HepG2 (cell line): ENCODE results near the gene ZIC2. TPM values are rescaled to one million over a fixed set of nuclear protein-coding genes. Genes with fewer than 3 reads are reported as not detected.
"Not testable (repeated sequence)": the region's sequence is repeated elsewhere in the genome, so short reads cannot be mapped to it uniquely, and the experiment has no call there.

Experiments used
- ATAC-seq: fragments of 200-7000 bp; cut with Tn5 transposase; 3 replicates; pipeline ENCODE4 v1.9.1; 2020; ENCODE audit warnings: mild to moderate bottlenecking, moderate library complexity
- BruUV-seq: library from RNA; stranded (reverse); fragments of 400-500 nt; replicated peaks from 2 replicates; lab custom pipeline; 2021; lab: Mats Ljungman, UMichigan
- CTCF ChIA-PET: fragments of 300-600 bp; formaldehyde crosslinking; extraction: SDS; loops from one replicate; lab custom pipeline; 2021; ENCODE audit warnings: low total read pairs, inconsistent platforms, low intra/inter-chr PET ratio; lab: Yijun Ruan, JAX
- POLR2A ChIA-PET: fragments of 350-600 bp; sonication (Branson Sonifier 250); formaldehyde crosslinking; loops from one replicate; lab custom pipeline; 2020; ENCODE audit warnings: antibody characterized with exemption, inconsistent platforms; lab: Yijun Ruan, JAX
- DNase-seq: peaks from one replicate; pipeline ENCODE4 v3.0.0-alpha.2; 2015; ENCODE audit warnings: low spot score
- FAIRE-seq: peaks from 3 replicates; lab custom pipeline; 2011; peaks lifted over from hg19 to GRCh38; lab: Jason Lieb, UNC
- H2AFZ ChIP-seq: one replicate; pipeline ENCODE4 v1.6.1; 2011; ENCODE audit warnings: low read length, inconsistent platforms
- H3K27ac ChIP-seq: fragments of 300-600 bp; 3 replicates; pipeline ENCODE4 v1.8.0; 2011; ENCODE audit warnings: mixed run types, mild to moderate bottlenecking, mixed read lengths, low read length, inconsistent platforms; ENCODE audit not compliant: insufficient read depth; ENCODE audit errors: extremely low read length
- H3K27me3 ChIP-seq, 2 experiments: fragments of 200-600 bp in 1 of 2; 2 replicates in 1 of 2; 3 replicates in 1 of 2; pipeline versions ENCODE4 v1.6.0 to v1.8.0; 2011; ENCODE audit warnings: low read length in 2 of 2, mild to moderate bottlenecking in 2 of 2, moderate library complexity in 2 of 2, inconsistent platforms in 1 of 2; ENCODE audit not compliant: insufficient read depth in 2 of 2, control insufficient read depth in 1 of 2
- H3K36me3 ChIP-seq, 2 experiments: fragments of 200-600 bp in 1 of 2; replicated peaks in 1 of 2; 2 replicates in 1 of 2; 3 replicates in 1 of 2; pipeline versions ENCODE4 v1.5.1 to v1.8.0; 2011; ENCODE audit warnings: low read length in 2 of 2, inconsistent platforms in 1 of 2; ENCODE audit not compliant: insufficient read depth in 2 of 2, control insufficient read depth in 1 of 2
- H3K4me1 ChIP-seq: 2 replicates; pipeline ENCODE4 v1.5.1; 2012; ENCODE audit warnings: low read length, inconsistent platforms; ENCODE audit not compliant: insufficient read depth
- H3K4me2 ChIP-seq: 2 replicates; pipeline ENCODE4 v1.6.0; 2011; ENCODE audit warnings: low read depth, low read length, inconsistent platforms
- H3K4me3 ChIP-seq, 3 experiments: fragments of 200-600 bp in 1 of 3; sonication (generic), shearing (Covaris generic) in 1 of 3; replicated peaks in 1 of 3; 2 replicates each; pipeline ENCODE4 v1.5.1; 2011 to 2016; ENCODE audit warnings: low read length in 3 of 3, inconsistent platforms in 2 of 3, low read depth in 2 of 3, mild to moderate bottlenecking in 2 of 3, control low read depth in 1 of 3, mixed read lengths in 1 of 3; ENCODE audit not compliant: insufficient read depth in 1 of 3
- H3K79me2 ChIP-seq: one replicate; pipeline ENCODE4 v1.6.1; 2011; ENCODE audit warnings: low read length, inconsistent platforms; ENCODE audit not compliant: insufficient read depth
- H3K9ac ChIP-seq: 2 replicates; pipeline ENCODE4 v1.6.0; 2011; ENCODE audit warnings: mild to moderate bottlenecking, low read depth, low read length, inconsistent platforms; ENCODE audit not compliant: insufficient read depth
- H3K9me3 ChIP-seq: 2 replicates; pipeline ENCODE4 v1.5.1; 2012; ENCODE audit warnings: mild to moderate bottlenecking, low read length
- H4K20me1 ChIP-seq: 2 replicates; pipeline ENCODE4 v1.6.0; 2011; ENCODE audit warnings: inconsistent platforms, mild to moderate bottlenecking, low read length, moderate library complexity; ENCODE audit not compliant: insufficient read depth
- CCDC6 ChIP-seq: sonication (generic); formaldehyde crosslinking; IDR thresholded peaks from 2 replicates; pipeline ENCODE4 v1.8.1; 2022; ENCODE audit warnings: mild to moderate bottlenecking, missing genetic modification reagents, moderate library complexity
- CREM ChIP-seq, 2 experiments: sonication (generic) in 1 of 2; formaldehyde crosslinking in 1 of 2; IDR thresholded peaks; 2 replicates each; pipeline versions ENCODE4 v1.4.0 to v1.6.1; 2016 to 2020; ENCODE audit warnings: antibody characterized with exemption in 1 of 2, mild to moderate bottlenecking in 1 of 2, missing genetic modification reagents in 1 of 2
- EHMT2 ChIP-seq: fragments of 200-600 bp; sonication (generic); IDR thresholded peaks from 2 replicates; pipeline ENCODE4 v1.7.0; 2017; ENCODE audit warnings: antibody characterized with exemption, low read depth, low read length, borderline replicate concordance
- HNF4A ChIP-seq: sonication (generic); formaldehyde crosslinking; IDR thresholded peaks from 2 replicates; pipeline ENCODE4 v1.4.0; 2020; ENCODE audit warnings: missing genetic modification reagents
- MAFF ChIP-seq: IDR thresholded peaks from 2 replicates; pipeline ENCODE4 v1.6.1; 2011; ENCODE audit warnings: low read depth, low read length, improper control_type of control experiment
- MAFK ChIP-seq, 2 experiments: IDR thresholded peaks in 1 of 2; conservative IDR thresholded peaks in 1 of 2; 2 replicates each; pipeline ENCODE4 v1.6.1; 2011; ENCODE audit warnings: improper control_type of control experiment in 2 of 2, low read length in 2 of 2
- NFYB ChIP-seq: sonication (generic); formaldehyde crosslinking; IDR thresholded peaks from 2 replicates; pipeline ENCODE4 v1.4.0; 2020; ENCODE audit warnings: missing genetic modification reagents
- U2AF1 ChIP-seq: fragments of 200-400 bp; formaldehyde crosslinking; optimal IDR thresholded peaks from 2 replicates; pipeline ENCODE3; 2017; ENCODE audit warnings: mild to moderate bottlenecking, low read depth, low read length
- WGBS: methylation state at CpG from one replicate; pipeline ENCODE4 v1.1.6; 2017; ENCODE audit warnings: low lambda C conversion rate; 5-methylcytosine and 5-hydroxymethylcytosine counted together
- in situ Hi-C: cut with HindIII; loops from 2 replicates; pipeline ENCODE4 v1.10.0; 2017; ENCODE audit warnings: low pct_unique_long_range_greater_than_20kb; ENCODE audit not compliant: extremely low pct_ligation_motif_present
- intact Hi-C: fragments of 100-400 bp; cut with micrococcal nuclease; formaldehyde crosslinking; loops from one replicate; pipeline ENCODE4 v1.10.0; 2022; ENCODE audit not compliant: unreplicated experiment
- polyA plus RNA-seq, 8 experiments: library from polyadenylated mRNA; depleted of rRNA in 3 of 8; stranded (reverse) in 7 of 8; unstranded in 1 of 8; fragments of >200 nt; fragmentation: Illumina TruSeq in 4 of 8; extraction: Trizol in 4 of 8; gene quantifications; 2 replicates each; pipeline versions ENCODE4 v1.2.1 to v1.2.3, GENCODE V29; 2011 to 2016; ENCODE audit warnings: low read depth in 4 of 8, missing spikeins in 1 of 8, mixed read lengths in 1 of 8; ENCODE audit not compliant: insufficient read depth in 1 of 8
- total RNA-seq, 5 experiments: library from RNA; depleted of rRNA; stranded (reverse); fragments of >200 nt; fragmentation: Illumina TruSeq; extraction: Trizol; gene quantifications; 2 replicates each; pipeline ENCODE4 v1.2.3, GENCODE V29; 2016; ENCODE audit warnings: low read depth in 1 of 5
- TF ChIP-seq, protein P1 (sequence below): IDR thresholded peaks from 2 replicates; pipeline ENCODE4 v1.4.0; 2020; ENCODE audit warnings: mild to moderate bottlenecking, missing genetic modification reagents

ZIC2 gene
- total and polyA plus RNA-seq, 2 of the 13 experiments (the other 11 are each of a cell fraction or from before 2014, with no cell fraction given), result 0.13 TPM; not detected in 1

DNA sequence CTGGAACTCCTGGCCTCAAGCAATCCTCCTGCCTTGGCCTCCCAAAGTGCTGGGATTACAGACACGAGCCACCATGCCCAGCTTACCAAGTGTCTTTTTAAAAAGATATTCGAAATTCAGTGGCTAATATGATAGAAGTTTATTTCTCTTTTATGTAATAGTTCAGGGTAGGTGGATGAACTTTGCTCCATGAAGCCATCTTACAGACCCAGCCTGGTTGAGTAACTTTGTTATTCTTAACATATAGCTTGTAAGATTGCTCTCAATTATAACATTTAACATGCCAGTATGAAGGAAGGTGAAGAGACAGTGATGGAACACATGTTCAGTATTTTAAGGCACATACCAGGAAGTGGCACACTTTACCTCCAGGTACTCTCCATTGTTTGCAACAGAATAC is 42.4 kb downstream of the ZIC2 start (continued):
- TF ChIP-seq CREM (IDR thresholded peaks at IDR 0.05), result no peak
- no peak for TF ChIP-seq CREM (CRISPR knock-in tag; IDR thresholded peaks at IDR 0.05)
- TF ChIP-seq, protein P1, sequence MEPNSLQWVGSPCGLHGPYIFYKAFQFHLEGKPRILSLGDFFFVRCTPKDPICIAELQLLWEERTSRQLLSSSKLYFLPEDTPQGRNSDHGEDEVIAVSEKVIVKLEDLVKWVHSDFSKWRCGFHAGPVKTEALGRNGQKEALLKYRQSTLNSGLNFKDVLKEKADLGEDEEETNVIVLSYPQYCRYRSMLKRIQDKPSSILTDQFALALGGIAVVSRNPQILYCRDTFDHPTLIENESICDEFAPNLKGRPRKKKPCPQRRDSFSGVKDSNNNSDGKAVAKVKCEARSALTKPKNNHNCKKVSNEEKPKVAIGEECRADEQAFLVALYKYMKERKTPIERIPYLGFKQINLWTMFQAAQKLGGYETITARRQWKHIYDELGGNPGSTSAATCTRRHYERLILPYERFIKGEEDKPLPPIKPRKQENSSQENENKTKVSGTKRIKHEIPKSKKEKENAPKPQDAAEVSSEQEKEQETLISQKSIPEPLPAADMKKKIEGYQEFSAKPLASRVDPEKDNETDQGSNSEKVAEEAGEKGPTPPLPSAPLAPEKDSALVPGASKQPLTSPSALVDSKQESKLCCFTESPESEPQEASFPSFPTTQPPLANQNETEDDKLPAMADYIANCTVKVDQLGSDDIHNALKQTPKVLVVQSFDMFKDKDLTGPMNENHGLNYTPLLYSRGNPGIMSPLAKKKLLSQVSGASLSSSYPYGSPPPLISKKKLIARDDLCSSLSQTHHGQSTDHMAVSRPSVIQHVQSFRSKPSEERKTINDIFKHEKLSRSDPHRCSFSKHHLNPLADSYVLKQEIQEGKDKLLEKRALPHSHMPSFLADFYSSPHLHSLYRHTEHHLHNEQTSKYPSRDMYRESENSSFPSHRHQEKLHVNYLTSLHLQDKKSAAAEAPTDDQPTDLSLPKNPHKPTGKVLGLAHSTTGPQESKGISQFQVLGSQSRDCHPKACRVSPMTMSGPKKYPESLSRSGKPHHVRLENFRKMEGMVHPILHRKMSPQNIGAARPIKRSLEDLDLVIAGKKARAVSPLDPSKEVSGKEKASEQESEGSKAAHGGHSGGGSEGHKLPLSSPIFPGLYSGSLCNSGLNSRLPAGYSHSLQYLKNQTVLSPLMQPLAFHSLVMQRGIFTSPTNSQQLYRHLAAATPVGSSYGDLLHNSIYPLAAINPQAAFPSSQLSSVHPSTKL, result 0 out of 2 replicates have a peak, but pooled peaks have one; percentile 34
- TF ChIP-seq HNF4A (CRISPR knock-in tag), result peak; percentile 48; the same call in 1 of the 2 replicates
- no peak for TF ChIP-seq CCDC6 (CRISPR knock-in tag)

- Histone ChIP-seq H2AFZ (no peak overlapping the region), H3K27ac (no peak overlapping the region)
- ATAC-seq, result no peak
- TF ChIP-seq MAFK (conservative IDR thresholded peaks at IDR 0.05 in 1 of 2, IDR thresholded peaks at IDR 0.05 in 1 of 2; ENCODE audit: low read length in 2 of 2), result peak; percentile 85 to 93
- TF ChIP-seq MAFF, result peak; percentile 91
- no peak for TF ChIP-seq NFYB (CRISPR knock-in tag)
- TF ChIP-seq EHMT2, result no peak
- no peak for TF ChIP-seq U2AF1
- TF ChIP-seq, all 625 proteins: peak for 2
- no TSS peak for BruUV-seq
- Histone ChIP-seq H3K4me1 (peaks cover 3% of the 10 kb centered on the region), H3K36me3 (no peaks in the 10 kb centered on the region), H3K79me2 (no peaks in the 10 kb centered on the region), H3K9me3 (no peaks in the 10 kb centered on the region), H4K20me1 (no peaks in the 10 kb centered on the region), H3K9ac (no peak overlapping the region), H3K27me3 (no peaks in the 10 kb centered on the region), H3K4me2 (no peak overlapping the region), H3K4me3 (no peak overlapping the region)
- ChIA-PET POLR2A (no interaction called here), CTCF (no interaction called here)
- 65% methylated on average over 1 of the region's 1 CpG for whole genome bisulfite sequencing
- in situ Hi-C loops (no loop called here), intact Hi-C loops (no loop called here)
- no peak for FAIRE-seq
- DNase-seq, result no peak
These were observed 48.3 kb downstream of the ZIC2 start for GRCh38 chr13:100029933-100030332.

DNA sequence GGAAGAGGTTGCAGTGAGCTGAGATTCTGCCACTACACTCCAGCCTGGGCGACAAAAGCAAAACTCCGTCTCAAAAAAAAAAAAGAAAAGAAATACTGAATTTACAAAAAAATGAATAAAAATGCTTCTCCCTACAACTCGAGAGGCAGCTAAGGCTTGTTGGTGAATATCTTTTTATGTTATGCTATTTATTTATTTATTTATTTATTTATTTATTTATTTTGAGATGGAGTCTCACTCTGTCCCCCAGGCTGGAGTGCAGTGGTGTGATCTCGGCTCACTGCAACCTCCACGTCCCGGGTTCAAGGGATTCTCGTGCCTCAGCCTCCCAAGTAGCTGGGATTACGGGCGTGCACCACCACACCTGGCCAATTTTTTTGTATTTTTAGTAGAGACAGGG is 51.1 kb downstream of the ZIC2 start:
- FAIRE-seq, H3K4me1 ChIP-seq, intact Hi-C loops, H3K4me2 ChIP-seq, H3K27me3 ChIP-seq, H3K4me3 ChIP-seq, in situ Hi-C loops, H4K20me1 ChIP-seq, H3K79me2 ChIP-seq, ATAC-seq, POLR2A ChIA-PET, H3K9ac ChIP-seq, H3K9me3 ChIP-seq, BruUV-seq, H2AFZ ChIP-seq, DNase-seq, H3K27ac ChIP-seq, H3K36me3 ChIP-seq, CTCF ChIA-PET: not testable (repeated sequence)
- 75% methylated on average over 9 of the region's 9 CpGs for WGBS
